NCI-H1436 (cell line): ENCODE data around the gene KIF13A.
"Not testable (repeated sequence)": the region's sequence is repeated elsewhere in the genome, so short reads cannot be mapped to it uniquely, and the experiment has no call there.

ENCODE experiments used
- DNase-seq: peaks from one replicate; lab custom pipeline; 2025; lab: John Stamatoyannopoulos, UW

Gene KIF13A

DNA sequence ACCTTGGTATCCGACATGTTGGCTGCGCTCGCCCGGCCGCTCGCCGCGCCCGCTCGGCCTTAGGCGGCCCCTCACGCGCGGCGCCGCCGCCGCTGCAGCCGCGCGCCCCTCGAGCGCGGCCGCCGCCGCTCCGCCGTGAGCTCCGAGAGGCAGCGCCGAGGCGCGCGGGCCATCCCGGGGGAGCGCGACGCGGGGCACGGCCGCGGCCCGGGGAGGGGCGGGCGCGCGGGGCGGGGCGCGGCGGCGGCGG, at the start of gene KIF13A:
Gene KIF13A (minus strand): TSS at position 189 of the 250 bp plus-strand sequence. CDS start 172 bp downstream, at position 17.
- DNase-seq = peak; percentile 65

DNA sequence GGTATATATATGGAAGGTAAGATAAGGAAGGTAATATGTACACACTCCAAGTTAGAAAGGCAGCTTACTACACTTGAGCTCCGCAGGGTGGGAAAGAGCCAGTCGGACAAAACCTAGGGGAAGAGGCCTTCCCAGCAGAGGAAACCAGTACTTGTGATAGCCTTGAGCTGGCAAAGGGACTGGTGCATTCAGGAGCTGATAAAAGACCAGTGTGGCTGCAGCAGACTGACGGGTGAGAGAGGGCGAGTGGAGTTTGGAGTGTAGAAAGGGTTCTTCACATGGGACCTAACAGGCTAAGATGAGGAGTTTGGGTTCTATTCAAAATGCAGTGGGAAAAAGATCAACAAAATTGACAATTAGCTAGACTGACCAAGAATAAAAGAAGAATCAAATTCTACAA, 49.3 kb upstream of the KIF13A start:
- DNase-seq = no peak

DNA sequence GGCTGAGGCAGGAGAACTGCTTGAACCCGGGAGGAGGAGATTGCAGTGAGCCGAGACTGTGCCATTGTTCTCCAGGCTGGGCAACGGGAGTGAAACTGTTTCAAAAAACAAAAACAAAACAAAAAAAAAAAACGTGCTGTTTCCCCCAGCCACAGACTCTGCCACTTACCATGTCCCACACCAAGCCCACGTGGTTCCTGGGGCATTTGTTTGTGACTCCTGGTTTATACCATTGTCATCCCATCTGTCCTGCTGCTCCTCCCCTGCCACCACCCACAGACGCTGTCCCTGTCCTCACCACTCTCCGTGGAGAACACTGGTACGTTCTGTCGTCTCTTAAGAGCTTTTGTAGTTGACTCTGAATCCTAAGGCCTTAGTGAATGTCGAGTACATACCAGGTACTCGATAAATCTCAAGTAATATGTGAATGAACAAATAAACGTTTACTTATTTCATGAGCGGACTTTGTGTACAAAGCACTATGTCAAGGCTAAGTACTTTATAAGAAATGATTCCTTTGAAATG, 48.0 kb upstream of the KIF13A start:
- no peak for DNase-seq

DNA sequence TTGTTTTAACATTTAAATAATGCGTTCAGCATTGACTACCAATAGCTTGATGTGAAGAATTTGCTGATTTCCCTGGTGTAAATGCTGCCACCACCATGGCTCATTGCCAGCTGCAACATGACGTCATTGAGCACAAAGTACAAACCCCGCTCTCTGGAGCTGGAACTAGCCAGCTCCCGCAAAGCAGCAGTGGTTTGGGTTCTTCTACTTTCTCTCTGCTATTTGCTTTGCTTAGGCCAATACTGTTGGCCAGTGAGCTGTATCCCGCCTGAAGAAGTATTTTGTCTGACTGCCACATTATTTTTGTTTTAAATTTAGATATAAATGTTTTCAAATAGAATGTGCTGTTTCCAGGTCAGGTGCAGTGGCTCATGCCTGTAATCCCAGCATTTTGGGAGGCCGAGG, 47.4 kb upstream of the KIF13A start:
- DNase-seq = no peak

DNA sequence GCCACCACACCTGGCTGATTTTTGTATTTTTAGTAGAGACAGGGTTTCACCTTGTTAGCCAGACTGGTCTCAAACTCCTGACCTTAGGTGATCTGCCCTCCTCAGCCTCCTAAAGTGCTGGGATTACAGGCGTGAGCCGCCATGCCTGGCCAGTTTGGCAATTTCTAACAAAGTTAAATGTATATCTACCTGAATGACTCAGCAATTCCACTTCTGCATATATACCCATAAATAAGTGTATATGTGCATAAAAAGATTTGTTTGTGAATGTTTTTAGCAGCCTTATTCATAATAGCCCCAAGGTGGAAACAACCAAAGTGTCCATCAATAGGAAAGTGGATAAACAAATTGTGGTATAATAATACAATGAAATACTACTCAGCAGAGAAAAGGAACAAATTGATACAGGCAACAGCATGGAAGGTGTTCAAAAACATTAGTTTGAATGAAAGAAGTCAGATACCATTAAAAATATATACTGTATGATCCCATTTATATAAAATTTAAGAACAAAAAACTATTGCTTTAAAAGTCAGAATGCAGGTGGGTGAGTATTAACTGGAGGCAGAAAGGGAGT, 44.3 kb upstream of the KIF13A start:
- DNase-seq = no peak

DNA sequence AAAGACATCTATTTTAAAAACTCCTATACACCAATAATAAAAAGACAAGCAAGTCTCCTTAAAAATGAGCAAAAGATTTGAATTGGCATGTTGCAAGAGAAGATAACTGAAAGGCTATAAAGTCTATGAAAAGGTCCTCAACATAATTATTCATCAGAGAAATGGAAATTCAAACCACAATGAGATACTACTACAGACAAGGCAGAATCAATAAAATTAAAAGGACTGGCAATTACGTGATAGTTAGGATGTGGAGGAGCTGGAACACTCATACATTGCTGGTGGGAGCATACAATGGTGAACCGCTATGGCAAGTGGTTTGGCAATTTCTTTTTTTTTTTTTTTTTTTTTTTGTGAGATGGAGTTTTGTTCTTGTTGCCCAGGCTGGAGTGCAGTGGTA, 43.8 kb upstream of the KIF13A start:
- DNase-seq = no peak

DNA sequence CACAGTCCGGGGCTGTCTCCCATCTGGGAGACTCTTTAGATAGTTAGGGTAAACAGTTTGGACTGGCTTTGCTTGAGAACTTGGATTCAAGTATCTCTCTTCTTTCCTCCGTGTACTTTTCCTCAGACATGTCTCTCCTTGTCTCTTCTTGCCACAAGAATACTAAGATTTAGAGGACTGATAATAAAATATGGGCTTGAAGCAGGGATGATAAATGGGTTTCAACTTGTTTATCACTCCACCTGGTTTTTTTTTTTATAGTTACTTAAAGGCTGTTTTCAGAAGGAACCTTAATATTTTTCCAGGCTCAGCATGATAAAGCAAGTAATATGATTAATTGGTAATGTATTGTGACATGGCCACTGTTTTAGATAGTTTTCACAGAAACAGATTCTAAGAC, 40.9 kb upstream of the KIF13A start:
- DNase-seq = no peak

DNA sequence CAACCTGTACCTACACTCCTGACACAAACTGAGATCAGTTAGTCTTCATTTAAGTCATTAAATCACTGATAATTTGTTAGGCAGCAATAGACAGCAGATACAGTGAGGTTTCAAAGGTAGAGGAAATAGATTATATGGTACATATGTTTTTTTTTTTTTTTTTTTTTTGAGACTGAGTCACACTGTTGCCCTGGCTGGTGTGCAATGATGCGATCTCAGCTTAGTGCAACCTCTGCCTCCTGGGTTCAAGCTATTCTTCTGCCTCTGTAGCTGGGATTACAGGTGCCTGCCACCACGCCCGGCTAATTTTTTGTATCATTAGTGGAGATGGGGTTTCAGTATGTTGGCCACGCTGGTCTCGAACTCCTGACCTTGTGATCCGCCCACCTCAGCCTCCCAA, 38.2 kb upstream of the KIF13A start:
- no peak for DNase-seq

DNA sequence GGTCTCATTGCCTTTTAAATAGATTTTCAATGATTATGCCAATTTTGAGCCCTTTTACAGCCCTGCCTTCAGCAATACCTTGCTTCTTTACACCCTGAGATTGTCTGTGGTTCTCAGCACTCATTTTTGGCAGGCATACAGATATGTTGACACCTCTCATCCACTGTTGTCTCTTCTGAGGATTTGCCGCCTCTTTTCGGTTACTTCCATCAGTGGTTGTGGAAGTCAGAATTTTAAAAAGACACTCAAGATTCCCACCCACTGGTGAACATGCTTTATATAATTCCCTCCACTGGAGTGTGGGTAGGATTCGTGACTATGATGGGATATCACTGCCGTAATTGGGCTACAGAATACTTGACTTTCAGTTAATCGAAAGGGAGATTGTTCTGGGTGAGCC, 37.4 kb upstream of the KIF13A start:
- DNase-seq = no peak

DNA sequence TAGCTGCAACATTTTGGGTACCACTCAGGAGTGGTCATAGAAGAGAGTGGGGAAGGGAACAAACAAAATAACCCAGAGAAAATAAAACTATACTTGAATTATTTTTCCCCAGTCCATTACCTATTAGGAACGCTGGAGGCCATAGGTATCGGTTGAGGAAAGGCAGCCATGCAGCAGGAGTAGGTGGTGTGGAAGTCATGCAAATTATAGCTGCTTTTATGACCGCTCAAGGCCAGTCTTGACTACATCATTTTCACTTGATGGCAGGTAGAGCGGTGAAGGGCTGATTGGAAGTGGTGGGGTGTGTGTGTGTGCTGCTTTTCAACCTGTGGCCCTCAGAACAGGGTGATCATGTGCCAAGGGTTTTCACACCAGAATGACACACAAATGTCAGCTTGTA, 36.5 kb upstream of the KIF13A start:
- DNase-seq = no peak

DNA sequence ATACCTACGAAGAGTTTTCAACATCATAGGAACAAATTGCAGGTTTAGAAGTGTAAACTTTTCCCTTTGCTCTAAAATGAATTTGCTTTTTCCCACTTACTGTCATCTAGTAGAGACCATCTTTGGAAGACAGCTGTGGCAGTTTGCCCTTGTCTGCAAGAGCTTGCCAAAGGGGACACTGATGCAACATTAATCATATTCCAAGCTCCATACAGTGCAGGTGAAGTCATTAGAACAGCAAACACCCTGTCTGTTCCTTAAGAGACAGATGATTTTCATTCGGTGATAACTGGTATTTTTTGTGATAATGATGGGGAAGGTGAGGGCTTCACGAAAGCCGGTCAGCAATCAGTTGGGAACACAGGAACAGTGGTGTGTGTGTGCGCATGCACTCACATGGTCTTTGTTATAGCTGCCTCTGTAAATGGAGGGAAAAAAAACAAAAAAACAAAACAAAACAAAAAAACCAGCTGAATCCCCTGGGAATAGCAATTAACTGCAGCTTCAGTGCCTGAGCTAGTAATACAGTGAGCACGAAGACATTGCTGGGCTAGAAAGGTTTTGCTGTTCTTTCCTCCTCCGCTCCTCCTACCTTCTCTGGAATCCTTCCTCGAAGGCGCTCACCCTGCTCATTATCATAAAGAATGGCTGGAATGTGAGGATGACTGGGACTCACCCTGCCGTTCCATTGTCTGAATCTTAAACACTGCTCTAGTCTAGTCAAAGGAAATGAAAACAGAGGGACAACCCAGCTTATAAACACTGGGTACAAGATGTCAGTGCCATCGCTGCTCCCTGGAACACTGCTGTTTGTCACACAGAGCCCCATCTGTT, 35.2 kb upstream of the KIF13A start:
- no peak for DNase-seq

DNA sequence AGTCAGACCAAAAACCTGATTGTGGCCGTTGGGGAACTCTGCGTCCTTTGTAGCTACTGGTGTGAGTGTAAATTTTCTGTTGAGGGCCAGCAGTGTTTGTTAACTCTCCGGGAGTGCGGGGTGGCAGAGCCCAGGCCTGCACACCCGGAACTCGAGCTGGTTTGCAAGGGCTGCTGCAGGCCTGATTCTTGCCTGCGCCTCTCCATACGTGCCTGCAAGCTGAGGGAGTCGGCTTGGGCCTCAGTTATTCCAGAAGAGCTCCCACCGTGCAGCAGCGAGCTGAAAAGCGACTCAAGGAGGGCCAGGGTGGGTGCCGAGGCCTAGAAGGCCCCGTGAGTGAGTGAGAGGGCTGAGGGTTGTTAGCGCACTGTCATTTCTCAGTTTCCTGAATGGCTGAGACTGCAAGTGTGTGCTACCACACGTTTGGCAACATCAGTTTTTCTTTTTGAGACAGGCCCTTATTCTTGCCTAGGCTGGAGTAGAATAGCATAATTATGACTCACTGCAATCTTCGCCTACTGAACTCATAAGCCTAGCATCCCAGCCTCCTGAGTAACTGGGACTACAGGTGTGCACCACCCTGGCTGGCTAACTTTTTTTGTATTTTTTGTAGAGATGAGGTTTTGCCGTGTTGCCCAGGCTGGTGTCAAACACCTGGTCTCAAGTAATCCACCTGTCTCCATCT, 33.9 kb upstream of the KIF13A start:
- DNase-seq = no peak

DNA sequence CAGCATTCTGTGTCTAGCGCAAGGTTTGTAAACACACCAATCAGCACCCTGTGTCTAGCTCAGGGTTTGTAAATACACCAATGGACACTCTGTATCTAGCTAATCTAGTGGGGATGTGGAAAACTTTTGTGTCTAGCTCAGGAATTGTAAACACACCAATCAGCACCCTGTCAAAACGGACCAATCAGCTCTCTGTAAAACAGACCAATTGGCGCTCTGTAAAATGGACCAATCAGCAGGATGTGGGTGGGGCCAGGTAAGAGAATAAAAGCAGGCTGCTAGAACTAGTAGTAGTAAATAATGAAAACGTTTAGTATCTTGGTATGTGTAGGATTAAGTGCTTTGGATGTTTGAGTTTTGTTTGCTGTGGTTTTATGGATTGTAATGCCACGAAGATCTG, 33.1 kb upstream of the KIF13A start:
- not testable (repeated sequence) for DNase-seq

DNA sequence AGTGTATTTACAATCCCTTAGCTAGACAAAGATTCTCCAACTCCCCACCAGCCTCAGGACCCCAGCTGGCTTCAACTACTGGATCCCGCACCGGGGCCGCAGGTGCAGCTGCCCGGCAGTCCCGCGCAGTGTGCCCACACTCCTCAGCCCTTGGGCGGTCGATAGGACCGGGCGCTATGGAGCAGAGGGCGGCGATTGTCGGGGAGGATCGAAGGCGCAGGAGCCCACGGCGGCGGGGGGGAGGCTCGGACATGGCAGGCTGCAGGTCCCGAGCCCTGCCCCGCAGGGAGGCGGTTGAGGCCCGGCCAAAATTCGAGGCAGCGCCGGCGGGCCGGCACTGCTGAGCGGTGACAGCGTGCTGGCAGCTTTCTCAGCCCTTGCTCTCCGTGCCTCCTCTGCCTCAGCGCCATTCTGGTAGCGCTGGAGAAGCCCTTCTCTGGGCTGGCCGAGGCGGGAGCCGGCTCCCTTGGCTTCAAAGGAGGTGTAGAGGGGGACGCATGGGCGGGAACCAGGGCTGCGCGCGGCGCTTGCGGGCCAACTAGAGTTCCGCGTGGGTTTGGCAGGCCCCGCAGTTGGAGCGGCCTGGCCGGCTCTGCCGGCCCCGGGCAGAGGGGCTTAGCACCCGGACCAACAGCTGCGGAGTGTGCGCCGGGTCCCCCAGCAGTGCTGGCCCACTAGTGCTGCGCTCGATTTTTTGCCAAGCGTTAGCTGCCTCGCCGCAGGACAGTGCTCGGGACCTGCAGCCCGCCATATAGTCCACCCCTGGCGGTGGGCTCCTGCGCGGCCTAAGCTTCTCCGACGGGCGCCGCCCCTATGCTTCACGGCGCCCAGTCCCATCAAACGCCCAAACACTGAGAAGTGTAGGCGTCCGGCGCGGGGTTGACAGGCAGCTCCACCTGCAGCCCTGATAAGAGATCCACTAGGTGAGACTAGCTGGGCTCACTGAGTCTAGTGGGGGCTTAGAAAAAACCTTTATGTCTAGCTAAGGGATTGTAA, 32.4 kb upstream of the KIF13A start:
- no peak for DNase-seq

DNA sequence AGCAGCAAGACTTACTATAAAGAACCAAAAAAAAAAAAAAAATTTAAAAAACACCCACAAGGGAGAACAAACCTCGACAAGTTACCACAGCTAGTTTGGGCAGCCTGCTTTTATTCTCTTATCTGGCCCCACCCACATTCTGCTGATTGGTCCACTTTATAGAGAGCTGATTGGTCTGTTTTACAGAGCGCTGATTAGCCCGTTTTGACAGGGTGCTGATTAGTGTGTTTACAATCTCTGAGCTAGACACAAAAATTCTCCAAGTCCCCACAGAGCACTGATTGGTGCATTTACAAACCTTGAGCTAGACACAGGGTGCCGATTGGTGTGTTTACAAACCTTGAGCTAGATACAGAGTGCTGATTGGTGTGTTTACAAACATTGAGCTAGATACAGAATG, 31.7 kb upstream of the KIF13A start:
- DNase-seq = not testable (repeated sequence)

DNA sequence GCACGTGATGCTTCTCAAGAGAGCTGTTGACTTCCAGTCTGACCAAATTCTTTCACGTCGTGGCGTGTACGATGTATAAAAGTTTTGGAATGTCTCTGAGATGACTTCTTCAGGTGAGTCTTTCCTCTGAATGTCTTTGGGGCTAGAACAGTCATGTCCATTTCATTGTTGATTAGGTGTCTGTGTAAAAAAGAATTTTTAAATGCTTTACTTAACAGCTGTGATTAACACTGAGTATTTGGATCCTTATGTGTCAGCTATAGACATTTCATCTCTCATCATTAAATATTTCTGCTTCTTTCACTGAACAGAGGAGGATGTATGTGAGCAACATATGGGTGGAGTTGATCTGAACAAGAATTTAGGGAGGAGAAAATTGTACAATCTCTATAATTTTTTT, 29.3 kb upstream of the KIF13A start:
- DNase-seq = no peak

DNA sequence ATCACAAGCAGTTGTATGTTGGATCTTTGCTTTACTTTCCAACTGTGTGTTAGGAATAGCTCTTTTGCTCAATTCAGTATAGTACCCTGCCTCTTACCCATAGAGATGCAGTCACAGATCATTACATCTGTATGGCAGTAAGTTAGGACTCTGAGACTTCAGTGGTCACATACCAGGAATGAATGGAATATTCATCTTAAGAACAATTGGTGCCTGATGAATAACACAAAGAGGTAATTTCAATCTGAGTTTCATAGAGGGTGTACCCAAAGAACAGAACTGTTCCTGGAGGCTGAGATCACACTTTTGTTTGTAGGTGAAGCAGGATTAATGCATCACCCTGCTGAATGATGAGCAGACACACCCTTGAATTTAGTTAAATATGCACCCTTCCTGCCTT, 28.7 kb upstream of the KIF13A start:
- DNase-seq = no peak

DNA sequence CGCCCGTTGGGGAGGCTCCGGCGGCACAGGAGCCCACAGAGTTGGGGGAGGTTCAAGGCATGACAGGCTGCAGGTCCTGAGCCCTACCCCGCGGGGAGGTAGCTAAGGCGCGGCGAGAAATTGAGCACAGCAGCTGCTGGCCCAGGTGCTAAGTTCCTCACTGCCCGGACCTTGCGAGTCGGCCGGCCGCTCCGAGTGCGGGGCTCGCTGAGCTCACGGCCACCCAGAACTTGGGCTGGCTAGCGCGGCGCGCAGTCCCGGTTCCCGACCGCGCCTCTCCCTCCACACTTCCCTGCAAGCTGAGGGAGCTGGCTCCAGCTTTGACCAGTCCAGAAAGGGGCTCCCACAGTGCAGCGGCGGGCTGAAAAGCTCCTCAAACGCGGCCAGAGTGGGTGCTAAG, 23.9 kb upstream of the KIF13A start:
- DNase-seq = no peak

DNA sequence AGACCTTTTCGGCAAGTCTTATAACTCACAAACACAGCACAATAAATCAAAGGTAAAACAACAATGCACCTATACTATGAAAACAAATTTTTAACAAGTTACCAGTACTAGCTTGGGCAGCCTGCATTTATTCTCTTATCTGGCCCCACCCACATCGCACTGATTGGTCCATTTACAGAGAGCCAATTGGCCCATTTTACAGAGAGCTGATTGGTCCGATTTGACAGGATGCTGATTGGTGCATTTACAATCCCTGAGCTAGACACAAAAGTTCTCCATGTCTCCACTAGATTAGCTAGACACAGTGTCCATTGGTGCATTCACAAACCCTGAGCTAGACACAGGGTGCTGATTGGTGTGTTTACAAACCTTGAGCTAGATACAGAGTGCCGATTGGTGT, 23.1 kb upstream of the KIF13A start:
- not testable (repeated sequence) for DNase-seq

DNA sequence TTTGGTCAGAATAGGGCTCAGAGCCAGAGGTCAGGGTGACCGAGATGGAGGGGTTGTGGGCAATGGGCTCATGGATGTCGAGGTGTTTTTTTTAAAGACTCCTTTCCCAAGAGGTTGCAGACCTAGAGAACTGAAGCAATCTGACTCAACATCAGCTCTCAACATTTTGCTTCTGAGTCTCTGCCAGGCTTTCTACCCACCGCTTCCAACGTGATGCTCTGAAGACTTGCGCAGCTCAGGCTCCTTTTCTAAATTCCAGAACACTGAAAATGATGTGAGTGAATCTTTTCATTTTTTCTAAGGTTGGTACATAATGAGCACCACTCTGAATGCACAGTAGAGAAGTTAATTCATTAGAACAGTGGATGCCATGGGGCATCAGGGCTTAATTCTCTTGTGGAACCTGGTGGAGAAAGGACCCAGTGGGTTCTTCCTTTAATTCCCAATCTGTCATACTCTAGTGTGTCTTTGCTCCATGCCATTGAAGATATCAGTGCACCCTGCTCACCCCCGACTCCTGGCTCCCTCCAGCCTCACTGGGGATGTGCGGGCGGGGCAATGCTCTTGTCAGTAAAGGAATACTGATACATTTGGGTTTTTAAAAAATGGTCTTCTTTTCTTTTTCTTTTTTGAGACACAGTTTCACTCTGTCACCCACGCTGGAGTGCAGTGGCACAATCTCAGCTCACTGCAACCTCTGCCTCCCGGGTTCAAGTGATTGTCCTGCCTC, 17.0 kb upstream of the KIF13A start:
- no peak for DNase-seq

DNA sequence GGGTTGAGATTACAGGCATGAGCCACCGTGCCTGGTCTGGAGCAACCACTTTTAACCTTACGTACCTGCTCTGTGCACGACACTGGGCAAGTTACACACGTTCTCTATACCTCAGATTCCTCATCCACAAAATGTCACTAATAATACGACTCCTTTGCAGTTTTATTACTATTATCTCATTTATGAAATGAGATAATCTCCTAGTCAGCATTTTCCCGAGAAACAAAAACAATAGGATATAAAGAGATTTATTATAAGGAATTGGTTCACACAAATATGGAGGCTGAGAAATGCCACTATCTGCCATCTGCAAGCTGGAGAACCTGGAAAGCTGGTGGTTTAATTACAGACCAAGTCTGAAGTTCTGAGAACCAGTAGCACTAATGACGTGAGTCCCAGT, 12.0 kb upstream of the KIF13A start:
- DNase-seq = no peak
